C4-2B (cell line): Measurements from ENCODE around the gene ST8SIA6.
A peak's percentile ranks its signal among the peaks of the same experiment; 100 is the strongest.

Source experiments
- H3K27ac ChIP-seq: fragments of 450-650 bp; 2 replicates; pipeline ENCODE4 v1.5.1; 2017
- ZFX ChIP-seq: fragments of 450-650 bp; IDR thresholded peaks from 2 replicates; pipeline ENCODE4 v1.6.1; 2017
- TF ChIP-seq, protein P1 (sequence below): fragments of 450-650 bp; conservative IDR thresholded peaks from 2 replicates; pipeline ENCODE4 v1.5.1; 2017; ENCODE audit warnings: mild to moderate bottlenecking

ST8SIA6 gene

DNA sequence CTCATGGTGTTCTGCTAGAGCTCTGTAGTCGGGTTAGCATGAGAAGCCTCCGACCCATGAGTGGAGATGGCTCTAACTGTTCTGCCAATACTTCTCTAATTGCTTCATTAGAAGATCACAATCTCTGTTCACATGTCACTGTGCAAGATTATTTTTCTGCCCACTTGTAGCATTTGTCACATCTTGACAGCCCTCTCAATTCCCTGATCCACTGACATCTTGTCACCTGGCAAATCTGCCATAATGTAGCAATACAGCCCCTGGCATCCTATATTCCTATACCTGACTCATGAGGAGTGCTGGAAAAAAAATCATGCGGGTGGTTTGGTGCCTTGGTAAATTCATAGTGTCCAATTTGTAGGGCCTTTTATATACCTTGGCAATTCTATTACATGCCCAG, 58.4 kb downstream of the ST8SIA6 start:
- H3K27ac ChIP-seq, result no peak overlapping the region
- TF ChIP-seq ZFX, result no peak
- TF ChIP-seq, protein P1, sequence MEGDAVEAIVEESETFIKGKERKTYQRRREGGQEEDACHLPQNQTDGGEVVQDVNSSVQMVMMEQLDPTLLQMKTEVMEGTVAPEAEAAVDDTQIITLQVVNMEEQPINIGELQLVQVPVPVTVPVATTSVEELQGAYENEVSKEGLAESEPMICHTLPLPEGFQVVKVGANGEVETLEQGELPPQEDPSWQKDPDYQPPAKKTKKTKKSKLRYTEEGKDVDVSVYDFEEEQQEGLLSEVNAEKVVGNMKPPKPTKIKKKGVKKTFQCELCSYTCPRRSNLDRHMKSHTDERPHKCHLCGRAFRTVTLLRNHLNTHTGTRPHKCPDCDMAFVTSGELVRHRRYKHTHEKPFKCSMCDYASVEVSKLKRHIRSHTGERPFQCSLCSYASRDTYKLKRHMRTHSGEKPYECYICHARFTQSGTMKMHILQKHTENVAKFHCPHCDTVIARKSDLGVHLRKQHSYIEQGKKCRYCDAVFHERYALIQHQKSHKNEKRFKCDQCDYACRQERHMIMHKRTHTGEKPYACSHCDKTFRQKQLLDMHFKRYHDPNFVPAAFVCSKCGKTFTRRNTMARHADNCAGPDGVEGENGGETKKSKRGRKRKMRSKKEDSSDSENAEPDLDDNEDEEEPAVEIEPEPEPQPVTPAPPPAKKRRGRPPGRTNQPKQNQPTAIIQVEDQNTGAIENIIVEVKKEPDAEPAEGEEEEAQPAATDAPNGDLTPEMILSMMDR, result no peak

DNA sequence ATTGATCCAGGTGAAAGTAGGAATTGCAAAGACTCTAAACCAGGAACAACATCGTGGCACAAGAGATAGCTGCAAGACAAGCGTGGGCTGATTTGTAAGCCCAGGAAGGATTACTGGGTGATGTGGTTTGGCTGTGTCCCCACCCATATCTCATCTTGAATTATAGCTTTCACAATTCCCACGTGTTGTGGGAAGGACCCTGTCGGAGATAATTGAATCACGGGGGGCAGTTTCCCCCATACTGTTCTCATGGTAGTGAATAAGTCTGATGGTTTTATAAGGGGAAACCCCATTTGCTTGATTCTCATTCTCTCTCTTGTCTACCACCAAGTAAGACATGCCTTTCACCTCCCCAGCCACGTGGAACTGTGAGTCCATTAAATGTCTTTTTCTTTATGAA, 59.5 kb downstream of the ST8SIA6 start:
- H3K27ac ChIP-seq, result no peak overlapping the region
- TF ChIP-seq, protein P1, result no peak
- TF ChIP-seq ZFX, result no peak

DNA sequence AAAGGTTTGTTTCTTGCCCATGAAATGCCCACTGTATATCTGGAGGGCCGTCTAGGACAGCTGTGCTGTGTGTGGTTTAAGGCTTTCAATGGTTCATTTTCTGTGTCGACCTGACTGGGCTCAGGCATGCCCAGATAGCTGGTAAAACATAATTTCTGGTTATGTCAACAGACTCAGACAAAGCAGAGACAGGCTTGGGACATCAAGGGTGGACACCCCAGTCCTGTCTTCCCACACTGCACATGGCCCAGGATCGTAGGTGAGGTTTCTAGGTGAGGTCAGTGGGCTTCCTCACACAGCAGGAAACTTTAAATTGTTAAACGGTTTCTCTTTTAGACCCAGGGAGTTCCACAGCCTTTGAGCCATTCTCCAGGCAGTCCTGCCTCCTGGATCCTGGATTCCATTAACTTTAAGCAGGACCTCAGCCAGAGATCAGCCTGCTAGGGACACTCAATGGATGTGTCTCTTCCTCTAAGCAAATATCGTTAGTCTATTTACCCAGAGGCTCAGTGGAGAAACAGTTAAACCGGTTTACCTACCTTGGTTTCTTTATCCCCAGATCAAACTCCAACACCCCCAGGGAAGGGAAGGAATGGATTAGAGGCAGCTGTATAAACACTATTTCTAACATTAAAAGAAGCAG, 66.4 kb downstream of the ST8SIA6 start:
- H3K27ac ChIP-seq, result peak overlapping the region; percentile 100
- TF ChIP-seq, protein P1, result no peak
- TF ChIP-seq ZFX, result no peak

DNA sequence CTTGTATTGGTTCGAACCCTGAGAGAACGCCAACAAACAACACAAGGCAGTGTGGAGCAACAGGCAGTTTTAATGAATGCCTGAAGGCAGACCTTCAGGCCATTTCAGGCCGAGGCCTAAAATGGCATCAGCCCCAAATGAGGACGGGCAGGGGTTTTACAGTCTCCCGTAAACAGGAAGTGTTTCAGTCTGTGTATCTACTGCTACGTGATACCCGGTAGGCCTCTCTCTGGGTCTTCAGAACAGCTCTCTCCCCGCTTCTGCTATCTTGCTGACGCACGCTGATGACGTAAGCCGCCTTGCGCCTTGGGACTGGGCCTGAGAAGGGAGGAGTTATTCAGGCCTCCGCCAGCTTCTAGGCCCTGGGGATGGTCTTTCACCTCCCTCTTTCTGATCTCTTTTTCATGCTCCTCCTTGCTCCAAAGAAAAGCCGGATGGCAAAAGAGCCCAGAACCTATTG, 67.7 kb downstream of the ST8SIA6 start:
- H3K27ac ChIP-seq, result peak overlapping the region; percentile 100
- TF ChIP-seq, protein P1, result no peak
- peak; percentile 88 for TF ChIP-seq ZFX

DNA sequence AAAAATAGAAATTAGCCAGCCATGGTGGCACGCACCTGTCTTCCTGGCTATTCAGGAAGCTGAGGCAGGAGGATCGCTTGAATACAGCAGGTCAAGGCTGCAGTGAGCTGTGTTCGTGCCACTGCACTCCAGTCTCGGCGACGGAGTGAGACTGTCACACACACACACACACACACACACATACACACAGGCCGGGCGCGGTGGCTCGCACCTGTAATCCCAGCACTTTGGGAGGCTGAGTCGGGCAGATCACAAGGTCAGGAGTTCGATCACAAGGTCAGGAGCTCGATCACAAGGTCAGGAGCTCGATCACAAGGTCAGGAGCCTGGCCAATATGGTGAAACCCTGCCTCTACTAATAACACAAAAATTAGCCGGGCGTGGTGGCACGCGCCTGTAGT, 68.4 kb downstream of the ST8SIA6 start:
- TF ChIP-seq, protein P1, result no peak
- no peak for TF ChIP-seq ZFX
- peak overlapping the region; percentile 100 for H3K27ac ChIP-seq

DNA sequence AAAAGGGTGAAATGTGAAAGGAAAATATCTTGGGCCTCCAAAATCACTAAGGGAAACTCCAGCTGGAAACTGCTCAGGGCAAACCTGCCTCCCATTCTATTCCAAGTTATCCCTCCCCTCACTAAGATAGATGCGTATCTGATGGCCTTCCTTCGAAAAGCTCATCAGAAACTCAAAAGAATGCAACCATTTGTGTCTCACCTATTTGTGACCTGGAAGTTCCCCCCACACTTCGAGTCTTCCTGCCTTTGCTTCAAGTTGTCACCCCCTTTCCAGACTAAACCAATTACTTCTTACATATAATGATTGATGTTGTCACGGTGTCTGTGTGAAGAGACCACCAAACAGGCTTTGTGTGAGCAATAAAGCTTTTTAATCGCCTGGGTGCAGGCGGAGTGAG, 69.3 kb downstream of the ST8SIA6 start:
- TF ChIP-seq ZFX, result no peak
- TF ChIP-seq, protein P1, result no peak
- no peak overlapping the region for H3K27ac ChIP-seq

DNA sequence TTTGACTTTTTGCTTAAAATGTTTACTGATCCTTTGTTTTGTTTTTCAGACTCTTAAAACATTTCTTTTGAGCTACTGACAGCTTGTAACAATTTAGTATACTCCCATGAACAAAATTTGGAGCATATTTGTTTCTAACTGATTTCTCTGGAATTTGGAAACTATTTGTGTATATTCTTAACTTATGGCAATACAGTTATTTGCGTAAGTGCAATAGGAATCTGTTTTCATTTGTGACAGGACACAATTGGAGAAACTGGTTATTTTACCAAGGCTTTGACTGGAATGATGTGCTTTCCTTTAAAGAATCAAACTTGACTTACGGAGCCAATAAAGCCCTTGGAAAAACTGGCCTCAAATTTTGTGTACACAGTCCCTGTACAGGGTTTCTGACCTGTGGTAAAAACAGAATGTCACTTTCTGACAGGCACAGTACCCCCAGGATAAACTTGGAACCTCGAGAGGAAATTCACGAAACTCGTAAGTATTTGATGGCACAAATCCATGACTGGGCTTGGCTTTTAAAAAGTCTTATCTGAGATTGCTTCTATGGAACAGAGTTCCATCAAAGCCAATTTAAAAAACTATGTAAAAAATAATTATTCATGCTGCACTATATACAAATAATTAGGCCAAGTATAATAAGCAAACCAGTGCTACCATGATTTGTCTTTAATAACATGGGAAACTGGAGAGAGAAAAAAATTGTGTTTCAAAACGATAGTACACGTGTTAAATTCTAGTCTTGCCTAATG, 70.4 kb downstream of the ST8SIA6 start:
- no peak overlapping the region for H3K27ac ChIP-seq
- no peak for TF ChIP-seq ZFX
- TF ChIP-seq, protein P1, result no peak
